ENCODE results near the gene CCL28. TPM values are rescaled to one million over a fixed set of nuclear protein-coding genes. Genes with fewer than 3 reads are reported as not detected.

The CCL28 gene
- total RNA-seq, 1 experiment from 2014 or later = 1.4 TPM

- TF ChIP-seq, protein P1, sequence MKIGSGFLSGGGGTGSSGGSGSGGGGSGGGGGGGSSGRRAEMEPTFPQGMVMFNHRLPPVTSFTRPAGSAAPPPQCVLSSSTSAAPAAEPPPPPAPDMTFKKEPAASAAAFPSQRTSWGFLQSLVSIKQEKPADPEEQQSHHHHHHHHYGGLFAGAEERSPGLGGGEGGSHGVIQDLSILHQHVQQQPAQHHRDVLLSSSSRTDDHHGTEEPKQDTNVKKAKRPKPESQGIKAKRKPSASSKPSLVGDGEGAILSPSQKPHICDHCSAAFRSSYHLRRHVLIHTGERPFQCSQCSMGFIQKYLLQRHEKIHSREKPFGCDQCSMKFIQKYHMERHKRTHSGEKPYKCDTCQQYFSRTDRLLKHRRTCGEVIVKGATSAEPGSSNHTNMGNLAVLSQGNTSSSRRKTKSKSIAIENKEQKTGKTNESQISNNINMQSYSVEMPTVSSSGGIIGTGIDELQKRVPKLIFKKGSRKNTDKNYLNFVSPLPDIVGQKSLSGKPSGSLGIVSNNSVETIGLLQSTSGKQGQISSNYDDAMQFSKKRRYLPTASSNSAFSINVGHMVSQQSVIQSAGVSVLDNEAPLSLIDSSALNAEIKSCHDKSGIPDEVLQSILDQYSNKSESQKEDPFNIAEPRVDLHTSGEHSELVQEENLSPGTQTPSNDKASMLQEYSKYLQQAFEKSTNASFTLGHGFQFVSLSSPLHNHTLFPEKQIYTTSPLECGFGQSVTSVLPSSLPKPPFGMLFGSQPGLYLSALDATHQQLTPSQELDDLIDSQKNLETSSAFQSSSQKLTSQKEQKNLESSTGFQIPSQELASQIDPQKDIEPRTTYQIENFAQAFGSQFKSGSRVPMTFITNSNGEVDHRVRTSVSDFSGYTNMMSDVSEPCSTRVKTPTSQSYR (CRISPR knock-in tag; IDR thresholded peaks at IDR 0.05) = no peak
- TF ChIP-seq, protein P2, sequence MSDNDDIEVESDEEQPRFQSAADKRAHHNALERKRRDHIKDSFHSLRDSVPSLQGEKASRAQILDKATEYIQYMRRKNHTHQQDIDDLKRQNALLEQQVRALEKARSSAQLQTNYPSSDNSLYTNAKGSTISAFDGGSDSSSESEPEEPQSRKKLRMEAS (CRISPR knock-in tag; IDR thresholded peaks at IDR 0.05) = no peak
- no peak for TF ChIP-seq PRRX2 (CRISPR knock-in tag; IDR thresholded peaks at IDR 0.05)
- TF ChIP-seq, protein P3, sequence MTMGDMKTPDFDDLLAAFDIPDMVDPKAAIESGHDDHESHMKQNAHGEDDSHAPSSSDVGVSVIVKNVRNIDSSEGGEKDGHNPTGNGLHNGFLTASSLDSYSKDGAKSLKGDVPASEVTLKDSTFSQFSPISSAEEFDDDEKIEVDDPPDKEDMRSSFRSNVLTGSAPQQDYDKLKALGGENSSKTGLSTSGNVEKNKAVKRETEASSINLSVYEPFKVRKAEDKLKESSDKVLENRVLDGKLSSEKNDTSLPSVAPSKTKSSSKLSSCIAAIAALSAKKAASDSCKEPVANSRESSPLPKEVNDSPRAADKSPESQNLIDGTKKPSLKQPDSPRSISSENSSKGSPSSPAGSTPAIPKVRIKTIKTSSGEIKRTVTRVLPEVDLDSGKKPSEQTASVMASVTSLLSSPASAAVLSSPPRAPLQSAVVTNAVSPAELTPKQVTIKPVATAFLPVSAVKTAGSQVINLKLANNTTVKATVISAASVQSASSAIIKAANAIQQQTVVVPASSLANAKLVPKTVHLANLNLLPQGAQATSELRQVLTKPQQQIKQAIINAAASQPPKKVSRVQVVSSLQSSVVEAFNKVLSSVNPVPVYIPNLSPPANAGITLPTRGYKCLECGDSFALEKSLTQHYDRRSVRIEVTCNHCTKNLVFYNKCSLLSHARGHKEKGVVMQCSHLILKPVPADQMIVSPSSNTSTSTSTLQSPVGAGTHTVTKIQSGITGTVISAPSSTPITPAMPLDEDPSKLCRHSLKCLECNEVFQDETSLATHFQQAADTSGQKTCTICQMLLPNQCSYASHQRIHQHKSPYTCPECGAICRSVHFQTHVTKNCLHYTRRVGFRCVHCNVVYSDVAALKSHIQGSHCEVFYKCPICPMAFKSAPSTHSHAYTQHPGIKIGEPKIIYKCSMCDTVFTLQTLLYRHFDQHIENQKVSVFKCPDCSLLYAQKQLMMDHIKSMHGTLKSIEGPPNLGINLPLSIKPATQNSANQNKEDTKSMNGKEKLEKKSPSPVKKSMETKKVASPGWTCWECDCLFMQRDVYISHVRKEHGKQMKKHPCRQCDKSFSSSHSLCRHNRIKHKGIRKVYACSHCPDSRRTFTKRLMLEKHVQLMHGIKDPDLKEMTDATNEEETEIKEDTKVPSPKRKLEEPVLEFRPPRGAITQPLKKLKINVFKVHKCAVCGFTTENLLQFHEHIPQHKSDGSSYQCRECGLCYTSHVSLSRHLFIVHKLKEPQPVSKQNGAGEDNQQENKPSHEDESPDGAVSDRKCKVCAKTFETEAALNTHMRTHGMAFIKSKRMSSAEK (CRISPR knock-in tag; IDR thresholded peaks at IDR 0.05; ENCODE audit: borderline replicate concordance) = no peak
Observed at GRCh38 chr5:43437062-43437660, 25.0 kb upstream of the CCL28 start (continued).

GRCh38 chr5:43433382-43433781 lies 21.2 kb upstream of the CCL28 start:
- CTCF ChIA-PET = no interaction called here
- no peak for ATAC-seq
- TF ChIP-seq, protein P4, sequence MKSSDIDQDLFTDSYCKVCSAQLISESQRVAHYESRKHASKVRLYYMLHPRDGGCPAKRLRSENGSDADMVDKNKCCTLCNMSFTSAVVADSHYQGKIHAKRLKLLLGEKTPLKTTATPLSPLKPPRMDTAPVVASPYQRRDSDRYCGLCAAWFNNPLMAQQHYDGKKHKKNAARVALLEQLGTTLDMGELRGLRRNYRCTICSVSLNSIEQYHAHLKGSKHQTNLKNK (CRISPR knock-in tag; IDR thresholded peaks at IDR 0.05) = no peak
- TF ChIP-seq JUN (CRISPR knock-in tag; IDR thresholded peaks at IDR 0.05) (no peak), KAT7 (CRISPR knock-in tag; IDR thresholded peaks at IDR 0.05; ENCODE audit: borderline replicate concordance) (no peak), GRHL2 (CRISPR knock-in tag; IDR thresholded peaks at IDR 0.05; ENCODE audit: insufficient replicate concordance, severe bottlenecking) (no peak), CREM (CRISPR knock-in tag; IDR thresholded peaks at IDR 0.05) (no peak), GTF2I (CRISPR knock-in tag; conservative IDR thresholded peaks at IDR 0.05) (no peak), FOXK1 (CRISPR knock-in tag; IDR thresholded peaks at IDR 0.05) (no peak), E2F4 (CRISPR knock-in tag; IDR thresholded peaks at IDR 0.05; ENCODE audit: borderline replicate concordance, low read depth) (no peak), SMAD3 (CRISPR knock-in tag; IDR thresholded peaks at IDR 0.05; ENCODE audit: borderline replicate concordance) (no peak), ELF4 (CRISPR knock-in tag; IDR thresholded peaks at IDR 0.05; ENCODE audit: low read depth) (no peak)
- TF ChIP-seq, protein P3 (CRISPR knock-in tag; IDR thresholded peaks at IDR 0.05; ENCODE audit: borderline replicate concordance) = no peak
- TF ChIP-seq, protein P5, sequence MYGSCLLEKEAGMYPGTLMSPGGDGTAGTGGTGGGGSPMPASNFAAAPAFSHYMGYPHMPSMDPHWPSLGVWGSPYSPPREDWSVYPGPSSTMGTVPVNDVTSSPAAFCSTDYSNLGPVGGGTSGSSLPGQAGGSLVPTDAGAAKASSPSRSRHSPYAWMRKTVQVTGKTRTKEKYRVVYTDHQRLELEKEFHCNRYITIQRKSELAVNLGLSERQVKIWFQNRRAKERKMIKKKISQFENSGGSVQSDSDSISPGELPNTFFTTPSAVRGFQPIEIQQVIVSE (CRISPR knock-in tag; IDR thresholded peaks at IDR 0.05; ENCODE audit: borderline replicate concordance) = no peak
- TF ChIP-seq, protein P6, sequence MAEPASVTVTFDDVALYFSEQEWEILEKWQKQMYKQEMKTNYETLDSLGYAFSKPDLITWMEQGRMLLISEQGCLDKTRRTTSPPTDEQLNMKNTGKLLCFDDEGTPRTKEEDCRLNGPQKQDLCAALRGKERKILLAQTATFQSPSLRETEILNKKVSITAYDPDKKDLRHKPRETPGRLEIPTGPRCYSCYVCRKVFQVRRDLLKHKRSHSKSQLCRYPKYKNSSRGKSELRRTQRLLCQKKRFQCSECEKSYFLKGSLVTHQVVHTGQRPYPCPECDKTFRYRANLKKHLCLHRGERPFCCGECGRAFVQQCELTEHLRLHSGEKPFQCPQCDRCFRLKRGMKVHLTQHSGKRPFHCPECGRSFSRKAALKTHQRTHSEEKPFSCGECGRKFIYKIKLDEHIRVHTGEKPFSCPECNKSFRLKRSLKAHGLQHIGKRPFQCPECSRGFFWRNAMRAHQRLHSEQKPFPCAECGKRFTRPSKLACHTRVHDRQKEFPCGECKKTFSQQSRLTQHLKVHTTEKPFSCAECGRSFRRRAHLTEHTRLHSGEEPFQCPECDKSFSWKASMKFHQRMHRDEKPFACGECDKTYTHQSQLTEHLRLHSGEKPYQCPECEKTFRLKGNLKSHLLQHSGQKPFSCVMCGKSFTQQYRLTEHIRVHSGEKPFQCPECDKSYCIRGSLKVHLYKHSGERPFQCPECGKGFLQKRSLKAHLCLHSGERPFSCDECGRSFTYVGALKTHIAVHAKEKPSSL (CRISPR knock-in tag; conservative IDR thresholded peaks at IDR 0.05) = no peak

More at GRCh38 chr5:43433382-43433781, 21.2 kb upstream of the CCL28 start:
- no peak overlapping the region for H3K27ac Mint-ChIP-seq
- no peaks in the 10 kb centered on the region for H3K36me3 Mint-ChIP-seq
- H3K27me3 Mint-ChIP-seq (ENCODE audit: low read depth) = no peaks in the 10 kb centered on the region
- no peak for DNase-seq (ENCODE audit: low spot score)
- peaks cover 6% of the 10 kb centered on the region for H3K4me1 Mint-ChIP-seq
- no peak overlapping the region for H3K4me3 Mint-ChIP-seq
- POLR2A ChIA-PET = no interaction called here
- no peaks in the 10 kb centered on the region for H3K9me3 Mint-ChIP-seq

Measured in WTC11 (cell line).